ENCODE results near the gene CNTRL. TPM values are rescaled to one million over a fixed set of nuclear protein-coding genes. Genes with fewer than 3 reads are reported as not detected.
"Not testable (repeated sequence)": the region's sequence is repeated elsewhere in the genome, so short reads cannot be mapped to it uniquely, and the experiment has no call there.

The CNTRL gene
- total RNA-seq, 1 donor from 2014 or later: 33.1 TPM

DNA sequence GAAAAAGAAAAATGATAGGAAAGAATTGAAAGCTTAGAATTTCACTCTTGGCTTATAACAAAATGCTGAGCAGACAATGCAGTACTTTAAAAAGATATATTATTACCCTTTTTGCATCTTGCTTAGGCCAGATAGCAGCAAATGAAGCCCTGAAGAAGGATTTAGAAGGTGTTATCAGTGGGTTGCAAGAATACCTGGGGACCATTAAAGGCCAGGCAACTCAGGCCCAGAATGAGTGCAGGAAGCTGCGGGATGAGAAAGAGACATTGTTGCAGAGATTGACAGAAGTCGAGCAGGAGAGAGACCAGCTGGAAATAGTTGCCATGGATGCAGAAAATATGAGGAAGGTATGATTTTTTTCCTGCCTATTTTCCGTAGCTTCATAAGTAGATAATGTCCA is 50.8 kb downstream of the CNTRL start:
- DNase-seq (ENCODE audit: low spot score): no peak

DNA sequence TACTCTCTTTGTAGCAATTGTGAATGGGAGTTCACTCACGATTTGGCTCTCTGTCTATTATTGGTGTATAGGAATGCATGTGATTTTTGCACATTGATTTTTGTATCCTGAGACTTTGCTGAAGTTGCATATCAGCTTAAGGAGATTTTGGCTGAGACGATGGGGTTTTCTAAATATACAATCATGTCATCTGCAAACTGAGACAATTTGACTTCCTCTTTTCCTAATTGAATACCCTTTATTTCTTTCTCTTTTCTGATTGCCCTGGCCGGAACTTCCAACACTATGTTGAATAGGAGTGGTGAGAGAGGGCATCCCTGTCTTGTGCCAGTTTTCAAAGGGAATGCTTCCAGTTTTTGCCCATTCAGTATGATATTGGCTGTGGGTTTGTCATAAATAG is 54.6 kb downstream of the CNTRL start:
- DNase-seq (ENCODE audit: low spot score): not testable (repeated sequence)

DNA sequence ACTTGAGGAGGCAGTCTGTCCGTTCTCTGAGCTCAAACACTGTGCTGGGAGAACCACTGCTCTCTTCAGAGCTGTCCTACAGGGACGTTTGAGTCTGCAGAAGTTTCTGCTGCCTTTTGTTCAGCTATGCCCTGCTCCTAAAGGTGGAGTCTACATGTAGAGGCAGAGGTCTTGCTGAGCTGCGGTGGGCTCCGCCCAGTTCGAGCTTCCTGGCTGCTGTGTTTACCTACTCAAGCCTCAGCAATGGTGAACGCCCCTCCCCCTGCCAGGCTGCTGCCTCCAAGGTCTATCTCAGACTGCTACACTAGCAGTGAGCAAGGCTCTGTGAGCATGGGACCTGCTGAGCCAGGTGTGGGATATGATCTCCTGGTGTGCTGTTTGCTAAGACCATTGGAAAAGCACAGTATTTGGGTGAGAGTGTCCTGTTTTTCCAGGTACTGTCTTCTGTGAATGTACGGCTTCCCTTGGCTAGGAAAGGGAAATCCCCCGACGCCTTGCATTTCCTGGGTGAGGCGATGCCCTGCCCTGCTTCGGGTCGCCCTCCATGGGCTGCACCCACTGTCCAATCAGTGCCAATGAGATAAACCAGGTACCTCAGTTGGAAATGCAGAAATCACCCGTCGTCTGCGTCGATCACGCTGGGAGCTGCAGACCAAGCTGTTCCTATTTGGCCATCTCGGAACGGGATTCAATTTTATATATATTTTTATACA is 58.5 kb downstream of the CNTRL start:
- DNase-seq (ENCODE audit: low spot score): peak; percentile 72

DNA sequence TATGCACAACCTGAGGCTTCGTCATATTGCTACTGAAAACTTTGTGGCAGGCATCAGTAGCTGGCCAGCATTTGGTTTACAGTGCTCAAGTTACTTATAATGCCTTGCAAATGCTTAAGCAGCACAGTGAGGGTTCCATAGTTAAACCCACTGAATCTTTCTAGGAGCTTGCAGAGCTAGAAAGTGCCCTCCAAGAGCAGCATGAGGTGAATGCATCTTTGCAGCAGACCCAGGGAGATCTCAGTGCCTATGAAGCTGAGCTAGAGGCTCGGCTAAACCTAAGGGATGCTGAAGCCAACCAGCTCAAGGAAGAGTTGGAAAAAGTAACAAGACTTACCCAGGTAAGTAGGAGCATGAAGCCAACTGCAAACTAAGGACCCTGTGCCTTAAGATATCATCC is 60.9 kb downstream of the CNTRL start:
- no peak for DNase-seq (ENCODE audit: low spot score)

DNA sequence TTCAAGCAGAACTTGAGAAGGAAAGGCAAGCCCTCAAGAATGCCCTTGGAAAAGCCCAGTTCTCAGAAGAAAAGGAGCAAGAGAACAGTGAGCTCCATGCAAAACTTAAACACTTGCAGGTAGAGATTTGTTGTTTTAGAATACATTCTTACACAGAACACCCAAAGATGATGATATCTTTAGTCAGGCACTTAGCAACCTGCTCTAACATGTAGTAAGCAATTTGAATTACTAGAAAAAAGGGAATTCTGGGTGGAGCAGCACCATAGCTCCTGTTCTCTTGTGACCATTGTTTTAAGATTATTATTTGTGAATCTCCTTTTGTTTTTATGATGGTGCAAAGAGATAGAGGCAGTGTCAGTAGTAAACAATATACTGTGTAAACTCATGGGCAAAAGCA is 63.8 kb downstream of the CNTRL start:
- DNase-seq (ENCODE audit: low spot score): no peak

DNA sequence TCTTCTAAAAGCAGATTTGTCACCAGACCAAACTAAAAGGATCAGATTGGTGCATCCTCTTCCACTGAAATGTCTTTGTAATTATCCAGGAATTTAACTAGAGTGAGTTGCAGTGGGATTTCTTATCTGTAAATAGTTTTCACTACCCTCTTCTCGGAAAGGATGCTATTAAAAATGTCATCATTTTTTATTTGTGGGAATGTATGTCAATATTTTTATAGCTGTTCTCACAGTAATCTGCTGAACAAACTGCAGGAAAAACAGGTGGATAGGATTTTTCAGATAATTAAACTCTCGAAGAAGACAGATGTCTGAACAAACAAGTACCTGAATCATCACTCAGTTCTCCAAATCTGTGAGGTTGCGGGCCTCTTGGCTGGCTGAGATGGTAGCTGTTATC is 64.2 kb downstream of the CNTRL start:
- no peak for DNase-seq (ENCODE audit: low spot score)

DNA sequence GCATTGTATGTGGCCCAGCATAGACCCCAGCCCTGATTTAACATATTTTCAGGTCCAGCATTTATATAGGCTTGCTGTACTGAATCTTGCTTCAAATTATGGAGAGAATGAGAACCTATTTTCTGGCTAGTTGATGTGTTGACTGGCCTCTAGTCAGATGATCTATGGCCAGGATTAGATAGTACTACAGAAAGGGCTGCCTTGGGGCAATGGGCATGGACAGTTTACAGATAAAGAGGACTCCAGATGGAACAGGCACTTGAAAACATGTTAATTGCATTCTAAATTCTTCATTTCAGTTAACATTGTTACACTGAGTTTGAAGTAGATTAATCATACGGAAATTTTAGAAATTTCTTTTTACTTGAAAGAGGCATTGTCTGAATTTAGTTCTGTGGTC is 65.4 kb downstream of the CNTRL start:
- DNase-seq (ENCODE audit: low spot score): no peak

DNA sequence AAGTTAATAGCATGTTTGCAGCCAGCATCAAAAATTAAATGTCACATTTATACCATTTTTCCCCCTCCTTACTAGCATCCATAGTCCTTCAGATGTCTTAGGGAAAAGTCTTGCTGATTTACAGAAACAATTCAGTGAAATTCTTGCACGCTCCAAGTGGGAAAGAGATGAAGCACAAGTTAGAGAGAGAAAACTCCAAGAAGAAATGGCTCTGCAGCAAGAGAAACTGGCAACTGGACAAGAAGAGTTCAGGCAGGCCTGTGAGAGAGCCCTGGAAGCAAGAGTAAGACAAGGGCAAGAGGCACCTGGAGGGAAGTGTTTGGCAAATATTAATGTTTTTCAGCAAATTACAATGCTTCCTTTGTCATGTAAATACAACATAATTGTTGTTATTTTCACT is 66.6 kb downstream of the CNTRL start:
- no peak for DNase-seq (ENCODE audit: low spot score)

DNA sequence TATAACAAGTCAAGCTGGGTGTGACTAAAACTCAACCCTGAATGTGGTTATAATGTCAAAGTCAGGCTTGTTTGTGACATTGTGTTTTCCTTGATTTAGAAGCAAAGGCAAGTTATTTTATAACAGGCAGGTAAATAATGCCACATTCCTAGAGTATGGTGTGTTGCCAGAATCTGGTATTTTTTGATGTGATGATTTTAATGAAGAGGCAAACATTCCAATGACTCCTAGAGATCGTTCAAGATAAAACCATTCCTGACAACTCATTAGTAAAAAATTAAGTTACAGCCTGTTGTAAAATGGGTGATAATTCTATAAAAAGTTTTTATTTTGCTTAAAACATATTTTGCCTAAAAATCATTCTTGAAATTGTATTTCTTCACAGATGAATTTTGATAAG is 67.0 kb downstream of the CNTRL start:
- no peak for DNase-seq (ENCODE audit: low spot score)

DNA sequence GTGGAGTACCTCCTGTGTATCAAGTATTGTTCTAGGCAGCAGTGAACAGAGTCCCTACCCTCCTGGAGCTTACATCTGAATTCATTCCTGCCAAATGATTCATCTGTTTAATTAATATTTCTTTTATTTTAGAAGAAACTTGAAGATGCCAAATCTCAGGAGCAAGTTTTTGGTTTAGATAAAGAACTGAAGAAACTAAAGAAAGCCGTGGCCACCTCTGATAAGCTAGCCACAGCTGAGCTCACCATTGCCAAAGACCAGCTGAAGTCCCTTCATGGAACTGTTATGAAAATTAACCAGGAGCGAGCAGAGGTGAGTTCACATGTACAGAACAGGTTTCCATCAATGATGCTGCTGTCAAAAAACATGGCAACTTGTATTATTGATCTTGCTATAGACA is 69.0 kb downstream of the CNTRL start:
- DNase-seq (ENCODE audit: low spot score): no peak

DNA sequence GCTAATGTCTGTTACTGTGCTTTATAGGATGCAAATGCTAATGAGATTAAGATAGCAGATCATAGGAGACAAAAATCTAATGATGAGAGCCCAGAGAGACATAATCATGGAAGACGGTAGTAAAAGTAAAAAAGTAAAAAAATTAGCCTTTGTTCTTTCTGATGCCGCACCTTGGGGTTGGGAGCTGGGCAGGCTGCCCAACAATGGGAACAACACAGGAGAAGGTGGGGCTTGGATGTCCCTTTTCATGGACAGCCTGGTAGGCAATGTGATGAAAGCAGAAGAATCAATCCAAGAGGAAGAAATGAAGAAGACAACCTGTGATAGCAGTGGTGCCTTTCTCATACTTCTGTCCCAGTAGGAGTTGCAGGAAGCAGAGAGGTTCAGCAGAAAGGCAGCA is 69.7 kb downstream of the CNTRL start:
- DNase-seq (ENCODE audit: low spot score): no peak

DNA sequence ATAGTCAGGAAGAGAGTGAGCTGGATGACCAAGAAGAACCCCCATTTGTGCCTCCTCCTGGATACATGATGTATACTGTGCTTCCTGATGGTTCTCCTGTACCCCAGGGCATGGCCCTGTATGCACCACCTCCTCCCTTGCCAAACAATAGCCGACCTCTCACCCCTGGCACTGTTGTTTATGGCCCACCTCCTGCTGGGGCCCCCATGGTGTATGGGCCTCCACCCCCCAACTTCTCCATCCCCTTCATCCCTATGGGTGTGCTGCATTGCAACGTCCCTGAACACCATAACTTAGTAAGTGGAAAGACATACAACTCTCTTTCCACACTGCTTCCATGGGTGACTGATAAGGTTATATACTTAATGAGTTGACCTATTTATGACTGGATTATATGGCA is 75.4 kb downstream of the CNTRL start:
- no peak for DNase-seq (ENCODE audit: low spot score)

DNA sequence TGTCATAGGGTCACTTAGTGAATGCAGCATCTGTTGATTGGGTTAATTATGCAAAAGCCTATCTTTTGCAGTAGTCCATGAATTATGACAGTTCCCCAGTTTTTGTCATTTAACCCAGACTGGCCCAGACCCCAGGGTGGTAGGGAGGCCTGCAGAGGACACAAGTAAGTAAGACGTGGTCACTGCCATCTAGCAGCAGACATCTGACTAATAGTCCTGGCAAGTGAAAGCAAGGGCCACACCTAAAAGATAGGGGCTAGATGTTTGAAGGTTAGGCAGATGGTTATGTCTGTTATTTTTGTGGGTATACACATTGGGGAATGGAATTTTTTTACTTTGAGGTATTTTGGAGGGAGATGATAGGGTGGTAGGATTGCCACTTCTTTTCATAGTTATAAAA is 78.9 kb downstream of the CNTRL start:
- DNase-seq (ENCODE audit: low spot score): no peak

DNA sequence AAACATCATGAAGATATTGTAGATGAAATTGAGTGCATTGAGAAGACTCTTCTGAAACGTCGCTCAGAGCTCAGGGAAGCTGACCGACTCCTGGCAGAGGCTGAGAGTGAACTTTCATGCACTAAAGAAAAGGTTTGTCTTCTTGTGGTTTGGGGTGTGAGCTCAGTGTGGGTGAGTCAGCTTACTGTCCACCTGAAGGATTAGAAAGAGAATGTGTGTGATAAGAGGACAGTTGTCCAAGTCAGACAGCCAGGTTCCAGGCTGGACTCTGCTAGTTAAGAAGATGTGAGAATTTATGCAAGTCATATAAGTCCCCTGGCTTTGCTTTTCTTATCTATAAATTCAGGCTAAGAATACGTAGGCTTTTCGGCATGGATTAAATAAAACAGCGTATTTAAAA is 80.0 kb downstream of the CNTRL start:
- DNase-seq (ENCODE audit: low spot score): no peak

DNA sequence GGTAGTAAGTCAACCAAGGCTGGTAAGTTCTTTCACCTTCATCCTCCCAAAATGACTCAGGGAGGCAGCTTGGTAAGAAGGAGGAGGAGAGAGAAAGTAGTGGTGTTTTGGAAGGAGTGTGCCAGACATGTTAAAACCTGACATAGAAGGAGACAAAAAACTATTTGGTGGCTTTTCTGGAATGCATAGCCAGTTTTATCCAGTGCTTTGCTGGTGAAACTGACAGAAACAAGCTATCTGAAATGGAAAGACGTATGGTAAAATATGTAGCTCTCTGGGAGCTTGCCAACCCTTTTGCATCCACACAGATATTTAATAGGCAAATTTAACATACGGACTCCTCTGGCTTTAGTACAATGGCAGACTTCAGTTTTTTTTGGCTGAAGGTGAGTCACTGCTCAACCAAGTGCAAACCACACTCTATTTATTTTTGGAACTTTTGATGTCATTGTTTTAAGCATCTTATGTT is 81.5 kb downstream of the CNTRL start:
- DNase-seq (ENCODE audit: low spot score): no peak

DNA sequence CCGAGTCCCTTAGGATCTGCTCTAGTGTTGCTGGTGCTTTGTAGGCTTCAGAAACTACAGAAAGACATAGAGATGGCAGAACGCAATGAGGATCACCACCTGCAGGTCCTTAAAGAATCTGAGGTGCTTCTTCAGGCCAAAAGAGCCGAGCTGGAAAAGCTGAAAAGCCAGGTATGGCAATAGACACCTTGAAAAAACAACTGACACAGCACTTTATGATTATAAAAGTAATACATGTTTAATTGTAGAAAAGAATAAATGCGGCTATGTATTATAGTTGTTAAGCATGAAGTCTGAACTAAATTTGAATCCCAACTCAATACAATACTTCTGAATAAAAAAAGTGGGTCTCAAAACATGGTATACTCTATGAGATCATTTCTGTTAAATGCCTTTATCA is 83.2 kb downstream of the CNTRL start:
- DNase-seq (ENCODE audit: low spot score): no peak

DNA sequence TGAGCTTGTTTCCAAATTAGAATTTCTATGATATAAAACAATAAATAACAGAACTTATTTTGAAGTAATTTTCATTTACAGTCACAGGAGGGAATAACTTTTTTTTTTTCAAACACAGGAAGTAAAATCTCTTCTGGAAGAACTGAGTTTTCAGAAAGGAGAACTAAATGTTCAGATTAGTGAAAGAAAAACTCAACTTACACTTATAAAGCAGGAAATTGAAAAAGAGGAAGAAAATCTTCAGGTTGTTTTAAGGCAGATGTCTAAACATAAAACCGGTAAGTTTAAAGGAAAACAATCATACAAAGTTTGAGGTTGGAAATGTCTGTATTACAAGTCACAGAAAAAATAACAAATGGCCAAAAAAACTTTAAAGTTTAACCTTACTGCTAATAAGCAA is 85.3 kb downstream of the CNTRL start:
- no peak for DNase-seq (ENCODE audit: low spot score)

DNA sequence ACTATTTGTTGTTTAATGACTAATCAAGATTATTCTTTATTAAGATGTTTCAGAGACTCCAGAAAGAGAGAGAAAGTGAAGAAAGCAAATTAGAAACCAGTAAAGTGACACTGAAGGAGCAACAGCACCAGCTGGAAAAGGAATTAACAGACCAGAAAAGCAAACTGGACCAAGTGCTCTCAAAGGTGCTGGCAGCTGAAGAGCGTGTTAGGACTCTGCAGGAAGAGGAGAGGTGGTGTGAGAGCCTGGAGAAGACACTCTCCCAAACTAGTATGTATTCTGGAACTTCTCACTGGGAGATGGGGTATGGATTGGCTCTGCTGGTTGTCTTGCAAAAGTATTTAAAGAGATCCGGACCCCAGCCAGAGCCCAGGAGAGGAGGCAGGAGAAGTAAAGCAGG is 93.3 kb downstream of the CNTRL start:
- DNase-seq (ENCODE audit: low spot score): no peak

DNA sequence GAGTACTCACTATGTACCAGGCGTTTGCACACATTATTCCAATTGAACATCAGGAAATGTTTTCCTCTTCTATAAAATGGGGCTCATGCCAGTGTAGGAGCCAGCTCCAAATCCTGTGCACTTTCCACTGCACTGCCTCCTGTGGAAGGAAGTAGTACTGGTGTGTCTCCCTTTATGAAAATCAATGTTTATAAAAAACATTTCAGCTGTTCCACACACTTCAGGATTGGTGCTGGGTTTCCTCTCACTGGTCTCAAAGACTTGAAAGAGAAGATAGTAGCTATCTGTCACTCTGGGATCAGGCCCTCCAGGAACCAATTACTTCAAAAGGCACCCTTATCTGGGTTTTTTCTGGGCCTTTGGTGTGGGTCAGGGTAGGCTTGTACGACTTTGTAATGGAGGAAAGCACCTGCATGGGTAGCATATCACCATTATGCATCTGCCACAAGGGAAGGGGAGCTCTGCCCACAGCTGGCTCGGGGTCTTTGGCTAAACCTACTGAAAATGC is 94.4 kb downstream of the CNTRL start:
- DNase-seq (ENCODE audit: low spot score): no peak

DNA sequence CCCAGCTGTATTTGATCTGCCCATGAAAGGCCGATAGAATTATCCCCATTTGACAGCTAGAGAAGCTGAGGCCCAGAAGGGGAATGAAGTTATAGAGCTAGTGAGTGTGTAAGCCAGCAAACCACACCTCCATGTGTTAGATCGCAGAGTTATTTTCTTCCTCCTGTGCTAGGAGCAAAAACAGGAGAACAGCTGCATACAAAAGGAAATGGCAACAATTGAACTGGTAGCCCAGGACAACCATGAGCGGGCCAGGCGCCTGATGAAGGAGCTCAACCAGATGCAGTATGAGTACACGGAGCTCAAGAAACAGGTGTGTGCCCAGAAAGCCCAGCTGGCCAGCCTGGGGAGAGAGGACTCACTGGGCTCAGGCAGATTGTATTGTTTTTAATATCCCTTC is 96.5 kb downstream of the CNTRL start:
- no peak for DNase-seq (ENCODE audit: low spot score)

DNA sequence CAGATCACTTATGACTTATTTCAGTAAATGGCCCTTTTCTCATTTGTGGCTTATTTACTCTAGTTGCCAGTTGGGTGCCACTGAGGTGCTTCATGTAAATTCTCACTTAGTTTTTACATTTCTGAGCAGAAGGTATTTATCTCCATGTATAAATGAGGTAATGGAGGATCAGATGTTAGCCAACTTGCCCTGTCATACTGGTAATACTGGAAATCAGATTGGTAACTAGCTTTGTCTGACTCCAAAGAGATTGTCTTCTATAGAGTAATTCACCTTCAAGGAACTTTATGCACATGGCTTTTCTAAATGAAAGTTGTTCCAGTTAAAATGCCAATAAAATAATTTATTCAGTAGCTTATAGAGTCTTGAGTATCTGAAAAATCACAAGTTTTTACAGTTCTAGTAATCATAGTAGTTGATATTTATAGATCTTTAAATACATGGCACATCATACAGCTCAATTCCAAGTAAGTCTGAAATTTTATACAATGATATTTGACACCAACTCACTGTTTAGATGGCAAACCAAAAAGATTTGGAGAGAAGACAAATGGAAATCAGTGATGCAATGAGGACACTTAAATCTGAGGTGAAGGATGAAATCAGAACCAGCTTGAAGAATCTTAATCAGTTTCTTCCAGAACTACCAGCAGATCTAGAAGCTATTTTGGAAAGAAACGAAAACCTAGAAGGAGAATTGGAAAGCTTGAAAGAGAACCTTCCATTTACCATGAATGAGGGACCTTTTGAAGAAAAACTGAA is 98.2 kb downstream of the CNTRL start:
- DNase-seq (ENCODE audit: low spot score): no peak

DNA sequence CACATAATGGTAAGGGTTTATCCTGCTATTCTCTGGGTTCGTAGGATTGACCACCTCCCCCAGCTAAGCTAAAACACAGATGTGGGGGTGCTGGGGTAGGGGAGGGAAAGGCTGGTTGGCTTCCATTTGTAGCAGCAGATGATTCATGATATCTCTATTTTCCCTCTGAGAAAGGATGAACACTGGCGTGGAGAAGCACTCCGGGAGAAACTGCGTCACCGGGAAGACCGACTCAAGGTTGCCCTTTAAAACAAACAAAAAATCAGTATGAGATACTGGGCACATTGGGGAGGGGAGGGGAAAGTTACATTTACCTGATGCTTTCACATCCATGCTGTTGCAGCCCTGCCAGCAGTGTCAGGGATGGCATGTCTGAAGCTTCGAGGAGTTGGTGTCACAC is 98.7 kb downstream of the CNTRL start:
- no peak for DNase-seq (ENCODE audit: low spot score)

DNA sequence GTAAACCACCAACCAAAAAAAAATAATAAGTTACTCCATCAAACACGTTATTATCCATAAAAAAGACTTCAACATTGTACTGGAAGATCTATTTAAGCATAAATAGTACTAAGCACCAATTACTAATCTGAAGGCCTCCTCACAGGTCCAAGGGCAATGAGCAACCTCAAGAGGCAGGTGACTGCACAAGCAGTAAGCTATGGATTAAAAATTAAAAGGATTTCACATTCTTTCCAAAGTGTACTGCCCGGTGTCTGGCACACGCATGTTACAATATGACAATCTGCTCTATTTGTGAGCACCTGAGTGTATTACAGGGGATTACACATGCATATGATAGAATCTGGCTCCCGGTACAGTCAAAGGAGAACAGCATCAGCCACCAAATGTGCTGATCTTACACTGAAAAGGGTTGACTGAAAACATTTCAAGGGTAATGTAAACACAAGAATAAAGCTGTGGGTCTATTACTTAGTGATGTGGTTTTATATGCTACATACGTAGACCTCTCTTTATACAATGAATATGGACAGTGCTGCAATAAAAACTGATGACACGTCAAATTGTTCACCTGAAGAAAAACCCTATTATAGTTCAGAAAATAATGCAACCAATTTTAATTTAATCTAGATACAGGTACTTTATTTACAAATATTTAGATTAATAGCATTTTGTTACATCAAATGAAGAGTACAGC is 104.1 kb downstream of the CNTRL start:
- no peak for DNase-seq (ENCODE audit: low spot score)
